ENCODE data around the gene JAM3.

The JAM3 gene

DNA sequence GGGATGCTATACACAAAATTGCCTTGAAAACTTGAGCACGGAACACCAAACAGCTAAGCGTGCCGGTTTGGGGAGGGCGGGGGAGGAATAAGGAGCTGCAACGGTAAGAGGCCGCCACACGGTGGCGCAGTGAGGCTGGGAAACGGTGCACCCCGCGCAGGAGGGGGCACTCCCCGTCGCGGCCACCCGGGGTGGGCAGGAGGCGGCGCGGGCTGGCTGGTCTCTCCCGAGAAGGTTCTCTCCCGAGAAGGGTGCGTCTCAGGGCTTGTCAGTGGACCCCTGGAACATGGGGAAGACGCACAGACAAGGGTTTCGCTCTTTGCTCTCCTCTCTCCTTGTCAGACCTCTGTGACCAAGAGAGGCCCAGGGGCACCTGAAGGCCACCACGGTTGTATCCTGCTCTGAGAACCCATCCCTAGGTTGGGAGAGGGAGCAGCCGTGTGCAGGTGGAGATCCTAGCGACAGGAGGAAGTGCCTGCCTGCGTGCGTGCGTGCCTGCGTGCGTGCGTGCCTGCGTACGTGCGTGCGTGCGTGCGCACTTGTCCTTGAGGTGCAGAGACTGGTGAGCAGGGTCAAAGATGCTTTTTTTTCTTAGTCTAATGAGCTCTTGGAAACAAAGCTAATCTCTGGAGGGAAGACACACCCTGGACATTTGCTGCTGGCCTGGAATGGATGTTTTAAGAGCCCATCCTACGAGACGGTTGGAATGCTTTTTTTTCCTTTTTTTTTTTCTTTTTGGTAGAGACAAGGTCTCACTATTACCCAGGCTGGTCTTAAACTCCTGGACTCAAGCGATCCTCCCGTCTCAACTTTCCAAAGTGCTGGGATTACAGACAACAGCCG, 18.1 kb upstream of the JAM3 start:
- H3K4me3 ChIP-seq (replicated peaks; ENCODE audit: low read depth, low read length) = peak overlapping the region; percentile 47
- peak; percentile 67 for DNase-seq (ENCODE audit: low read depth)
- TF ChIP-seq CTCF (IDR thresholded peaks at IDR 0.05; ENCODE audit: low read length, missing control alignments) = peak; percentile 73

- DNase-seq (ENCODE audit: low read depth) = no peak
- TF ChIP-seq CTCF (IDR thresholded peaks at IDR 0.05; ENCODE audit: low read length, missing control alignments) = no peak
Measured at GRCh38 chr11:134052395-134052987, 16.4 kb upstream of the JAM3 start.

GRCh38 chr11:134052988-134053945, 15.6 kb upstream of the JAM3 start:
- no peak for TF ChIP-seq CTCF (IDR thresholded peaks at IDR 0.05; ENCODE audit: low read length, missing control alignments)
- no peak for DNase-seq (ENCODE audit: low read depth)
- H3K4me3 ChIP-seq (replicated peaks; ENCODE audit: low read depth, low read length) = no peak overlapping the region

More at GRCh38 chr11:134052395-134052987, 16.4 kb upstream of the JAM3 start:
- H3K4me3 ChIP-seq (replicated peaks; ENCODE audit: low read depth, low read length) = no peak overlapping the region

DNA sequence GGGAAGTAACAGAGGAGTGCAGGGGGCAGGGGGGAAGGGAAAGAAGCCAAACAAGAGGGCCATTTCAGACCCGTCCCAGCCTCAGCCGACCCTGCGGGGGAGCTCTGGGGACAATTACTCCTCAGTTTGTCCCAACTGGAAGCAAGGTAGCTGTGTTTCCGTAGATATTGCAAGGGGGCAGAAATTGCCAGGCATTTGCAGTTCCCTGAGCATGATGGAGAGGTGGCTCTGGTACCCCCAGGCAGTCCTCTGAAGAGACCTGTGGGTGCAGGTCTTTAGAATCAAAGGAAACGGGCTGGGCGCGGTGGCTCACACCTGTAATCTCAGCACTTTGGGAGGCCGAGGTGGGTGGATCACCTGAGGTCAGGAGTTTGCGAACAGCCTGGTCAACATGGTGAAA, 13.8 kb upstream of the JAM3 start:
- no peak overlapping the region for H3K4me3 ChIP-seq (replicated peaks; ENCODE audit: low read depth, low read length)
- DNase-seq (ENCODE audit: low read depth) = no peak
- TF ChIP-seq CTCF (IDR thresholded peaks at IDR 0.05; ENCODE audit: low read length, missing control alignments) = no peak

- no peak for TF ChIP-seq CTCF (IDR thresholded peaks at IDR 0.05; ENCODE audit: low read length, missing control alignments)
- H3K4me3 ChIP-seq (replicated peaks; ENCODE audit: low read depth, low read length) = no peak overlapping the region
- no peak for DNase-seq (ENCODE audit: low read depth)
Measured at GRCh38 chr11:134060316-134060715, 8.6 kb upstream of the JAM3 start.

DNA sequence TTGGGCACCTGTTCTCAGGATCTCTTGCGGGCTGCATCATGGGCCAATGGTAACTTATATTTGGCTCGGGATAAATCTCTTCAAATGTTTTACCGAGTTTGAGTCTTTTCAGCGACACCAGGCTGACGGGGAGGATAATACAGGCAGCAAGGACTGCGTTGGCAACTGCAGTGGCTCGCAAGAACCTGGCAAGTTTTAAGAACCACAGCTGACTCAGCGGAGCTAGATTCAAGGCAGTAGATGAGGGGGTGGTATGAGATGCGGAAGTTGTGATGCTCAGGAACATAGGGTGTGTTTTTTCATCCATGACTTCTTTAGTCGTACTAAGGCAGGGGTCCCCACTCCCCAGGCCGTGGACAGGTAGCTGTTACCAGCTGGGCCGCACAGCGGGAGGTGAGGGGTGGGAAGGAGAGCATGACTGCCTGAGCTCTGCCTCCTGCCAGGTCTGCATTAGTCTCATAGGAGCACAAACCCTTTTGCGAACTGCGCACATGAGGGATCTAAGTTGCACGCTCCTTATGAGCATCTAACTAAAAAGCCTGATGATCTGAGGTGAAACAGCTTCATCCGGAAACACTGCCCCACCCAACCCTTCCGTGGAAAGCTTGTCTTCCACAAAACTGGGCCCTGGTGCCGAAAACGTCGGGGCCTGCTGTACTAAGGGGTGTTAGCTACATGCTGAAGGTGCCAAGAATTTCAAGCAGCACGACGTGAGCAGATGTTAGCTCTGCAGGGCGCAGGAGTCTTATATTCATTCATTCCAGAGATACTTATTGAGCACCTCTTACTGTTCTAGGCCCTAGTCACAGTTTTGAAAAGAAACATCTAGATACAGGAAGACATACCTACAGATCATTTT, 6.4 kb upstream of the JAM3 start:
- TF ChIP-seq CTCF (IDR thresholded peaks at IDR 0.05; ENCODE audit: low read length, missing control alignments) = no peak
- no peak for DNase-seq (ENCODE audit: low read depth)
- H3K4me3 ChIP-seq (replicated peaks; ENCODE audit: low read depth, low read length) = no peak overlapping the region

All from fibroblast of pulmonary artery (primary cell).